Measurements from ENCODE around the gene CA10.

GRCh38 chr17:51971121-51971520 is 187.4 kb downstream of the CA10 start:
- TF ChIP-seq POLR2A (IDR thresholded peaks at IDR 0.05): no peak
- TF ChIP-seq CTCF (IDR thresholded peaks at IDR 0.05): no peak
